ENCODE measurements around the gene SLC25A29.

The SLC25A29 gene

GRCh38 chr14:100339766-100340422 lies 33.6 kb upstream of the SLC25A29 start:
- Mint-ChIP-seq H3K36me3 (ENCODE audit: low read depth) (peaks cover 57% of the 10 kb centered on the region), H3K4me3 (no peak overlapping the region), H3K4me1 (ENCODE audit: low read depth) (peaks cover 27% of the 10 kb centered on the region), H3K27me3 (ENCODE audit: low read depth) (no peaks in the 10 kb centered on the region), H3K27ac (peak overlapping the region; percentile 69), H3K9me3 (no peaks in the 10 kb centered on the region)
- no peak for DNase-seq (ENCODE audit: low spot score)

GRCh38 chr14:100336618-100337530 lies 30.6 kb upstream of the SLC25A29 start:
- peaks cover 21% of the 10 kb centered on the region for H3K4me1 Mint-ChIP-seq (ENCODE audit: low read depth)
- DNase-seq (ENCODE audit: low spot score) = no peak
- peaks cover 48% of the 10 kb centered on the region for H3K36me3 Mint-ChIP-seq (ENCODE audit: low read depth)
- no peak overlapping the region for H3K4me3 Mint-ChIP-seq
- H3K27ac Mint-ChIP-seq = peak overlapping the region; percentile 75
- no peaks in the 10 kb centered on the region for H3K27me3 Mint-ChIP-seq (ENCODE audit: low read depth)
- no peaks in the 10 kb centered on the region for H3K9me3 Mint-ChIP-seq

GRCh38 chr14:100334904-100335303 lies 28.7 kb upstream of the SLC25A29 start:
- no peaks in the 10 kb centered on the region for H3K27me3 Mint-ChIP-seq (ENCODE audit: low read depth)
- no peaks in the 10 kb centered on the region for H3K9me3 Mint-ChIP-seq
- no peak overlapping the region for H3K27ac Mint-ChIP-seq
- no peak overlapping the region for H3K4me3 Mint-ChIP-seq
- peaks cover 9% of the 10 kb centered on the region for H3K4me1 Mint-ChIP-seq (ENCODE audit: low read depth)
- peaks cover 33% of the 10 kb centered on the region for H3K36me3 Mint-ChIP-seq (ENCODE audit: low read depth)
- DNase-seq (ENCODE audit: low spot score) = no peak

GRCh38 chr14:100333827-100334226 lies 27.6 kb upstream of the SLC25A29 start:
- H3K4me1 Mint-ChIP-seq (ENCODE audit: low read depth) = peaks cover 7% of the 10 kb centered on the region

GRCh38 chr14:100333311-100333710 lies 27.1 kb upstream of the SLC25A29 start:
- Mint-ChIP-seq H3K4me3 (no peak overlapping the region), H3K27ac (no peak overlapping the region), H3K4me1 (ENCODE audit: low read depth) (peaks cover 7% of the 10 kb centered on the region), H3K36me3 (ENCODE audit: low read depth) (peaks cover 29% of the 10 kb centered on the region), H3K9me3 (no peaks in the 10 kb centered on the region), H3K27me3 (ENCODE audit: low read depth) (no peaks in the 10 kb centered on the region)
- no peak for DNase-seq (ENCODE audit: low spot score)

More at GRCh38 chr14:100333827-100334226, 27.6 kb upstream of the SLC25A29 start:
- Mint-ChIP-seq H3K27me3 (ENCODE audit: low read depth) (no peaks in the 10 kb centered on the region), H3K36me3 (ENCODE audit: low read depth) (peaks cover 29% of the 10 kb centered on the region), H3K27ac (no peak overlapping the region), H3K4me3 (no peak overlapping the region), H3K9me3 (no peaks in the 10 kb centered on the region)
- DNase-seq (ENCODE audit: low spot score) = no peak

GRCh38 chr14:100332797-100333196 lies 26.6 kb upstream of the SLC25A29 start:
- Mint-ChIP-seq H3K27ac (no peak overlapping the region), H3K9me3 (no peaks in the 10 kb centered on the region), H3K27me3 (ENCODE audit: low read depth) (no peaks in the 10 kb centered on the region), H3K4me1 (ENCODE audit: low read depth) (peaks cover 6% of the 10 kb centered on the region), H3K4me3 (no peak overlapping the region), H3K36me3 (ENCODE audit: low read depth) (peaks cover 27% of the 10 kb centered on the region)
- no peak for DNase-seq (ENCODE audit: low spot score)

GRCh38 chr14:100332071-100332639 lies 25.9 kb upstream of the SLC25A29 start:
- H3K36me3 Mint-ChIP-seq (ENCODE audit: low read depth) = peaks cover 22% of the 10 kb centered on the region

GRCh38 chr14:100330388-100330931 lies 24.2 kb upstream of the SLC25A29 start:
- Mint-ChIP-seq H3K4me1 (ENCODE audit: low read depth) (no peaks in the 10 kb centered on the region), H3K27ac (no peak overlapping the region), H3K27me3 (ENCODE audit: low read depth) (no peaks in the 10 kb centered on the region), H3K4me3 (no peak overlapping the region), H3K36me3 (ENCODE audit: low read depth) (peaks cover 9% of the 10 kb centered on the region), H3K9me3 (no peaks in the 10 kb centered on the region)
- DNase-seq (ENCODE audit: low spot score) = no peak

More at GRCh38 chr14:100332071-100332639, 25.9 kb upstream of the SLC25A29 start:
- no peak for DNase-seq (ENCODE audit: low spot score)
- Mint-ChIP-seq H3K27ac (no peak overlapping the region), H3K9me3 (no peaks in the 10 kb centered on the region), H3K4me1 (ENCODE audit: low read depth) (peaks cover 3% of the 10 kb centered on the region), H3K27me3 (ENCODE audit: low read depth) (no peaks in the 10 kb centered on the region), H3K4me3 (no peak overlapping the region)

- Mint-ChIP-seq H3K9me3 (no peaks in the 10 kb centered on the region), H3K4me1 (ENCODE audit: low read depth) (no peaks in the 10 kb centered on the region), H3K36me3 (ENCODE audit: low read depth) (peaks cover 7% of the 10 kb centered on the region), H3K4me3 (no peak overlapping the region), H3K27me3 (ENCODE audit: low read depth) (no peaks in the 10 kb centered on the region), H3K27ac (no peak overlapping the region)
- no peak for DNase-seq (ENCODE audit: low spot score)
These were observed 23.7 kb upstream of the SLC25A29 start for GRCh38 chr14:100330007-100330344.

- no peak overlapping the region for H3K27ac Mint-ChIP-seq
- peaks cover 2% of the 10 kb centered on the region for H3K36me3 Mint-ChIP-seq (ENCODE audit: low read depth)
- no peaks in the 10 kb centered on the region for H3K27me3 Mint-ChIP-seq (ENCODE audit: low read depth)
- H3K9me3 Mint-ChIP-seq = no peaks in the 10 kb centered on the region
- no peak overlapping the region for H3K4me3 Mint-ChIP-seq
- no peaks in the 10 kb centered on the region for H3K4me1 Mint-ChIP-seq (ENCODE audit: low read depth)
- no peak for DNase-seq (ENCODE audit: low spot score)
These were observed 23.2 kb upstream of the SLC25A29 start for GRCh38 chr14:100329233-100330006.

GRCh38 chr14:100328495-100329163 lies 22.4 kb upstream of the SLC25A29 start:
- Mint-ChIP-seq H3K4me1 (ENCODE audit: low read depth) (no peaks in the 10 kb centered on the region), H3K36me3 (ENCODE audit: low read depth) (peaks cover 1% of the 10 kb centered on the region), H3K27me3 (ENCODE audit: low read depth) (no peaks in the 10 kb centered on the region), H3K9me3 (no peaks in the 10 kb centered on the region), H3K27ac (no peak overlapping the region), H3K4me3 (no peak overlapping the region)
- DNase-seq (ENCODE audit: low spot score) = no peak

- Mint-ChIP-seq H3K4me3 (no peak overlapping the region), H3K9me3 (no peaks in the 10 kb centered on the region), H3K27ac (no peak overlapping the region), H3K27me3 (ENCODE audit: low read depth) (no peaks in the 10 kb centered on the region), H3K36me3 (ENCODE audit: low read depth) (peaks cover 1% of the 10 kb centered on the region), H3K4me1 (ENCODE audit: low read depth) (no peaks in the 10 kb centered on the region)
- DNase-seq (ENCODE audit: low spot score) = no peak
These were observed 20.9 kb upstream of the SLC25A29 start for GRCh38 chr14:100327128-100327527.

- DNase-seq (ENCODE audit: low spot score) = no peak
- Mint-ChIP-seq H3K27me3 (ENCODE audit: low read depth) (no peaks in the 10 kb centered on the region), H3K9me3 (no peaks in the 10 kb centered on the region), H3K4me1 (ENCODE audit: low read depth) (no peaks in the 10 kb centered on the region), H3K27ac (no peak overlapping the region), H3K4me3 (no peak overlapping the region), H3K36me3 (ENCODE audit: low read depth) (no peaks in the 10 kb centered on the region)
These were observed 19.7 kb upstream of the SLC25A29 start for GRCh38 chr14:100325958-100326357.

All from T-helper 2 cell treated with Interferon-gamma antibody and Interleukin-4, amounts not matched to agents 5 μg/mL and 100 μg/mL, for 36 hours (primary cell).